ENCODE measurements around the gene ABCA4. TPM values are rescaled to one million over a fixed set of nuclear protein-coding genes. Genes with fewer than 3 reads are reported as not detected.

ABCA4 gene
- total RNA-seq, 1 experiment from 2014 or later, result 0.12 TPM

Other genes with a start within 250 kb of the ABCA4 start
- gene DNTTIP2, start 241.9 kb downstream of the ABCA4 start, total RNA-seq (2014; rRNA removed; shearing (Covaris generic)), result 29.4 and 53.9 TPM in 2 replicates
- 45.1 and 46.3 TPM in 2 replicates for gene GCLM, start 211.7 kb downstream of the ABCA4 start, total RNA-seq (2014; rRNA removed; shearing (Covaris generic))
- 10.7 and 13.6 TPM in 2 replicates for gene ARHGAP29, start 116.4 kb upstream of the ABCA4 start, total RNA-seq (2014; rRNA removed; shearing (Covaris generic))